Neural progenitor cell (in vitro differentiated cells): Measurements from ENCODE around the gene PLA2G4E.

Source experiments
- EZH2 ChIP-seq: fragments of 200-600 bp; sonication (generic); IDR thresholded peaks from 2 replicates; pipeline ENCODE4 v1.6.1; 2017; ENCODE audit warnings: antibody characterized with exemption, mild to moderate bottlenecking, moderate library complexity
- TF ChIP-seq, protein P1 (sequence below): fragments of 200-600 bp; sonication (generic); IDR thresholded peaks from 2 replicates; pipeline ENCODE4 v1.5.1; 2017; ENCODE audit warnings: antibody characterized with exemption, mild to moderate bottlenecking

DNA sequence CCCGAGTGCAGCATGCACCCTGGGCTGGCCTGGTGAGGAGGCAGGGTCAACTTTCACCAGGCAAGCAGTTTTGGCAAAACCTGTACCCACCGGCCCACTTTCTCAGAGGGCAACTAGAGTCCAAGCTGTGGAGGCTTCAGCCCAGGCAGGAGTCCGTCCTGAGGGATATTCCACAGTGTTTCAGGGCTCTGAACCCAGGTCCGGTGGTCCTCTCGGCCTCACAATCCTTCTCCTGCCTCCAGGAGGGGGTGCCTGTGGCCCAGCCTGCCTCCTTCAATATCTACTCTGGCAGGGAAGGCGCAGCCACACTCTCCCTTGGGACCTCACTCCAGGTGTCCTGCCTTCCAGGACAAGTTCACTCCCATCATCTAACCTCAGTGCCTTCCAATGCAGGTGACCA is 3.9 kb downstream of the PLA2G4E start:
- TF ChIP-seq, protein P1, sequence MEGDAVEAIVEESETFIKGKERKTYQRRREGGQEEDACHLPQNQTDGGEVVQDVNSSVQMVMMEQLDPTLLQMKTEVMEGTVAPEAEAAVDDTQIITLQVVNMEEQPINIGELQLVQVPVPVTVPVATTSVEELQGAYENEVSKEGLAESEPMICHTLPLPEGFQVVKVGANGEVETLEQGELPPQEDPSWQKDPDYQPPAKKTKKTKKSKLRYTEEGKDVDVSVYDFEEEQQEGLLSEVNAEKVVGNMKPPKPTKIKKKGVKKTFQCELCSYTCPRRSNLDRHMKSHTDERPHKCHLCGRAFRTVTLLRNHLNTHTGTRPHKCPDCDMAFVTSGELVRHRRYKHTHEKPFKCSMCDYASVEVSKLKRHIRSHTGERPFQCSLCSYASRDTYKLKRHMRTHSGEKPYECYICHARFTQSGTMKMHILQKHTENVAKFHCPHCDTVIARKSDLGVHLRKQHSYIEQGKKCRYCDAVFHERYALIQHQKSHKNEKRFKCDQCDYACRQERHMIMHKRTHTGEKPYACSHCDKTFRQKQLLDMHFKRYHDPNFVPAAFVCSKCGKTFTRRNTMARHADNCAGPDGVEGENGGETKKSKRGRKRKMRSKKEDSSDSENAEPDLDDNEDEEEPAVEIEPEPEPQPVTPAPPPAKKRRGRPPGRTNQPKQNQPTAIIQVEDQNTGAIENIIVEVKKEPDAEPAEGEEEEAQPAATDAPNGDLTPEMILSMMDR = no peak
- no peak for TF ChIP-seq EZH2
